ENCODE results near the gene KIF21B.
A peak's percentile ranks its signal among the peaks of the same experiment; 100 is the strongest.

KIF21B gene

GRCh38 chr1:201042779-201043461, 19.4 kb upstream of the KIF21B start:
- peak; percentile 61 to 73 for DNase-seq

- no peak for DNase-seq
Measured at GRCh38 chr1:201041011-201041410, 17.5 kb upstream of the KIF21B start.

GRCh38 chr1:201039876-201040275, 16.4 kb upstream of the KIF21B start:
- no peak for DNase-seq

GRCh38 chr1:201039418-201039817, 15.9 kb upstream of the KIF21B start:
- DNase-seq: no peak

GRCh38 chr1:201038186-201038876, 14.8 kb upstream of the KIF21B start:
- DNase-seq: no peak

GRCh38 chr1:201036188-201036842, 12.8 kb upstream of the KIF21B start:
- DNase-seq: no peak

- no peak for DNase-seq
Measured at GRCh38 chr1:201034671-201035070, 11.2 kb upstream of the KIF21B start.

- DNase-seq: no peak
Measured at GRCh38 chr1:201032408-201032807, 8.9 kb upstream of the KIF21B start.

- no peak for DNase-seq
Measured at GRCh38 chr1:201028461-201028889, 5.0 kb upstream of the KIF21B start.

- DNase-seq: no peak
Measured at GRCh38 chr1:201026836-201027235, 3.3 kb upstream of the KIF21B start.

- DNase-seq: no peak
Measured at GRCh38 chr1:201026234-201026633, 2.7 kb upstream of the KIF21B start.

- no peak for DNase-seq
Measured at GRCh38 chr1:201025571-201026002, 2.1 kb upstream of the KIF21B start.

GRCh38 chr1:201024625-201024998, 1.1 kb upstream of the KIF21B start:
- no peak for DNase-seq

GRCh38 chr1:201023920-201024624, 558 bp upstream of the KIF21B start:
- no peak for DNase-seq

GRCh38 chr1:201022820-201023516, 546 bp downstream of the KIF21B start:
- DNase-seq: peak; percentile 34 to 36

- no peak for DNase-seq
Measured at GRCh38 chr1:201022493-201022819, 1.1 kb downstream of the KIF21B start.

- DNase-seq: no peak
Measured at GRCh38 chr1:201021630-201022492, 1.7 kb downstream of the KIF21B start.

GRCh38 chr1:201020721-201021629, 2.5 kb downstream of the KIF21B start:
- DNase-seq: peak; percentile 26 to 36

- DNase-seq: peak in 1 of 2 donors; percentile 30
Measured at GRCh38 chr1:201020040-201020591, 3.4 kb downstream of the KIF21B start.

- peak; percentile 86 to 87 for DNase-seq
Measured at GRCh38 chr1:201019321-201019977, 4.1 kb downstream of the KIF21B start.

Measured in activated CD4-positive, alpha-beta T cell treated with anti-CD3 and anti-CD28 coated beads for 4 hours (primary cell).